GM23248 (cell line): ENCODE data around the gene PRSS53.

Experiments used
- EZH2 ChIP-seq: fragments of 200-600 bp; sonication (generic); IDR thresholded peaks from 2 replicates; pipeline ENCODE4 v1.6.1; 2018; ENCODE audit warnings: antibody characterized with exemption, mild to moderate bottlenecking; ENCODE audit not compliant: insufficient read depth, poor library complexity, severe bottlenecking
- EZH2phosphoT487 ChIP-seq: fragments of 200-600 bp; sonication (generic); IDR thresholded peaks from 2 replicates; pipeline ENCODE4 v1.6.1; 2018; ENCODE audit warnings: antibody characterized with exemption, moderate library complexity, mild to moderate bottlenecking, low read depth; ENCODE audit not compliant: insufficient read depth

DNA sequence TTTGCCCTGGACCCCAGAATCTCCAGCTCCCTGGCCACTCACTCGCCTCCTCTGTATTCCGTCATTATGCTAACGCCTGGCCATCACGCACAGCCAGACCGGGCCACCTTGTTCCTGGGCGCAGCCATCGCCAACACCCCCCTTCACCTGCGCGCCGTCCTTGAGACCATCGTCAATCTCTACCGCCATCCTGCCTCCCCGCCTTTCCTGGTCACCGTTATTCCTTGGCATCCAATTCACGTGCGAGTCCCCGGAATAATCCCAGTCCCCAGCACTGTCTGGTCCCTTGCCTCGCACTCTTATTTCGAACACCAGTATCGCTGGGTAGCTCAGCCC is 5.3 kb upstream of the PRSS53 start:
- TF ChIP-seq EZH2 (no peak), EZH2phosphoT487 (no peak)
